CD4-positive, alpha-beta memory T cell (primary cell): ENCODE measurements around the gene DAAM1. TPM values are rescaled to one million over a fixed set of nuclear protein-coding genes. Genes with fewer than 3 reads are reported as not detected.

Experiments used
- CTCF ChIA-PET: fragments of 350-600 bp; sonication (Branson Sonifier 250); formaldehyde crosslinking; loops from one replicate; lab custom pipeline; 2021; ENCODE audit warnings: inconsistent platforms; ENCODE audit not compliant: partially characterized antibody; lab: Charles Lee
- POLR2A ChIA-PET: fragments of 350-600 bp; sonication (Branson Sonifier 250); formaldehyde crosslinking; loops from one replicate; lab custom pipeline; 2021; ENCODE audit not compliant: partially characterized antibody; lab: Charles Lee
- DNase-seq, 5 donors: peaks; one replicate each; pipeline versions ENCODE4 v3.0.0 to v3.0.0-alpha.2; 2020 to 2022; ENCODE audit warnings: mixed read lengths in 1 of 5
- H3K27ac ChIP-seq: one replicate; pipeline ENCODE4 v1.7.0; 2013; ENCODE audit warnings: low read depth, low read length
- H3K27me3 ChIP-seq: 2 replicates; pipeline ENCODE4 v1.7.0; 2013; ENCODE audit warnings: mild to moderate bottlenecking, low read length, moderate library complexity; ENCODE audit not compliant: insufficient read depth
- H3K36me3 ChIP-seq: 2 replicates; pipeline ENCODE4 v1.7.0; 2013; ENCODE audit warnings: mild to moderate bottlenecking, low read length, moderate library complexity; ENCODE audit not compliant: insufficient read depth
- H3K4me1 ChIP-seq: 2 replicates; pipeline ENCODE4 v1.7.0; 2013; ENCODE audit warnings: mild to moderate bottlenecking, low read length, moderate library complexity; ENCODE audit not compliant: insufficient read depth
- H3K4me3 ChIP-seq, 2 donors: one replicate each; pipeline ENCODE4 v1.7.0; 2013; ENCODE audit warnings: low read length in 2 of 2, mild to moderate bottlenecking in 1 of 2
- H3K9me3 ChIP-seq, 2 donors: one replicate each; pipeline ENCODE4 v1.7.0; 2013; ENCODE audit warnings: low read length in 2 of 2, control low read depth in 1 of 2; ENCODE audit not compliant: control insufficient read depth in 1 of 2
- H3K27ac Mint-ChIP-seq, 7 donors: one replicate each; pipeline ENCODE4 v1.8.0; 2020 to 2021; ENCODE audit warnings: mixed read lengths in 7 of 7, mild to moderate bottlenecking in 6 of 7, inconsistent platforms in 3 of 7, moderate library complexity in 3 of 7
- H3K27me3 Mint-ChIP-seq, 2 donors: one replicate each; pipeline ENCODE4 v1.8.0; 2020 to 2021; ENCODE audit warnings: mixed read lengths in 2 of 2
- H3K36me3 Mint-ChIP-seq, 2 donors: one replicate each; pipeline ENCODE4 v1.8.0; 2020 to 2021; ENCODE audit warnings: mixed read lengths in 2 of 2, inconsistent platforms in 1 of 2, mild to moderate bottlenecking in 1 of 2
- H3K4me1 Mint-ChIP-seq, 4 donors: one replicate each; pipeline ENCODE4 v1.8.0; 2020 to 2021; ENCODE audit warnings: mixed read lengths in 4 of 4, mild to moderate bottlenecking in 1 of 4
- H3K4me3 Mint-ChIP-seq, 8 donors: one replicate each; pipeline ENCODE4 v1.8.0; 2020 to 2021; ENCODE audit warnings: mixed read lengths in 8 of 8, mild to moderate bottlenecking in 7 of 8, moderate library complexity in 6 of 8, inconsistent platforms in 3 of 8
- H3K9me3 Mint-ChIP-seq, 8 donors: one replicate each; pipeline ENCODE4 v1.8.0; 2020 to 2021; ENCODE audit warnings: mixed read lengths in 8 of 8, mild to moderate bottlenecking in 5 of 8, inconsistent platforms in 3 of 8, moderate library complexity in 1 of 8
- intact Hi-C: fragments of 100-400 bp; cut with micrococcal nuclease; formaldehyde crosslinking; loops from one replicate; pipeline ENCODE4 v1.15.1; 2023
- polyA plus RNA-seq, 2 donors: library from polyadenylated mRNA; unstranded; fragments of 300-500 nt; fragmentation: Illumina TruSeq; gene quantifications; one replicate each; pipeline ENCODE4 v1.2.3, GENCODE V29; 2021
- total RNA-seq, 2 experiments: library from RNA; stranded (reverse); gene quantifications; one replicate each; pipeline ENCODE4 v1.2.3, GENCODE V29; 2021

Gene DAAM1
- total and polyA plus RNA-seq, 4 experiments from 2014 or later = 5.4 to 25.6 (median 20.0) TPM

DNA sequence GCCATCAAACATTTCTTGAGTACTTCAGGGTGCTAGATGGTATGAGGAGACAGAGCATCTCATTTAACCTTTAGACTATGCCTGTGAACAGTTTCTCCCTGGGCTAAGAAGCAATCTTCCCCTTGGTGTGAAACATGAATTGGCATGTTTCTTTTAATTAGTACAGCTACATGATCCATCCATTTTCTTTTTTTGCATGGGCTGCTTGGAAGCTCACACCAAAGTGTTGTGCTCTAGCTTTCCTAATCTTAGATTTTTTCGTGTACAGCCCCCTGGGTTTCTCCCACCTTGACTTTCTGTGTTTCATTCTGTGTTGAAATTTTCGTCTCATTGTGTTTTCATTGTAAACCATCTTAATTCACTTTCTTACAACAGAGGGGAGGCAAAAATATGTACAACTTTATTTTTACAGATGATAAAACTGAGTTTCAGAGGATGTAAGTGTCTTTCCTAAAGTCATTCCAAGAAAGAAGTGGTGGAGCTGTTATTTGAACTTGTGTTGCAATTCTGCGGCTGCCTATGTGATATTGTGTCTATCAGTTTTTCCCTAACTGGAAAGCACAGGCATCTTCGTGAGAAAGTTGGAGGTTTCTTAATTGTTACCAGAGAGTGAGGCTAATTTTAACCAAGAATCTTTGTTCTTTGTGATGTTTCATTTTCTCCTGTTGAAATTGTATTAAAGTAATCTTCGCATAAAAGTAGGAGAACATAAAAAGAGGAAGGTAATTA, 64.5 kb downstream of the DAAM1 start:
- Histone ChIP-seq H3K9me3 (no peaks in the 10 kb centered on the region), H3K4me1 (no peaks in the 10 kb centered on the region), H3K4me3 (no peak overlapping the region), H3K36me3 (no peaks in the 10 kb centered on the region), H3K27ac (no peak overlapping the region), H3K27me3 (no peaks in the 10 kb centered on the region)
- ChIA-PET POLR2A (no interaction called here), CTCF (no interaction called here)
- intact Hi-C loops = no loop called here
- H3K4me3 Mint-ChIP-seq = no peak overlapping the region
- no peak for DNase-seq
- H3K4me1 Mint-ChIP-seq = peaks cover 4 to 9% (median 5%) of the 10 kb centered on the region in 4 donors
- H3K27me3 Mint-ChIP-seq = no peaks in the 10 kb centered on the region
- no peaks in the 10 kb centered on the region for H3K9me3 Mint-ChIP-seq
- no peak overlapping the region for H3K27ac Mint-ChIP-seq
- H3K36me3 Mint-ChIP-seq = peaks cover 4 to 33% of the 10 kb centered on the region in 2 donors

DNA sequence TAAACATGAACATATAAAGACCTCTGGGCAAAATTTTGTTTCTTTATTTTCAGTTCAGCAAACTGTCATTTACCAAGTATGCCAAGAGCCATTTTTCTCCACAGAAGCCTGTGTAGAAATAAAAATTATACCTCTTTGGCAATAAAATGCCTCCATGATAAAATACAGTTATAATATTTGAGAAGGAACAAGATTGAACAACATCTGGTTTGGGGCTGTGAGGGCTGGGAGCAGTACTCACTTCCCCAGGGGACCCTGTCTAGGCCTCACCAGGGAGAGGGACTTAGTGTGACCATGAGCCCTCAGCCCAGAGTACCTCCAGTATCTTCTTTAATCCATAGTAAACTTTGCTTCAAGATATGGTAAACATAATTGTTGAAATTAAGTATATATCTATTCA, 65.1 kb downstream of the DAAM1 start:
- H3K27ac Mint-ChIP-seq = no peak overlapping the region
- no peak for DNase-seq
- H3K36me3 ChIP-seq = no peaks in the 10 kb centered on the region
- no peak overlapping the region for H3K4me3 Mint-ChIP-seq
- no peaks in the 10 kb centered on the region for H3K9me3 ChIP-seq
- H3K27ac ChIP-seq = no peak overlapping the region
- no peaks in the 10 kb centered on the region for H3K27me3 ChIP-seq
- CTCF ChIA-PET = no interaction called here
- H3K4me3 ChIP-seq = no peak overlapping the region
- no peaks in the 10 kb centered on the region for H3K9me3 Mint-ChIP-seq
- H3K27me3 Mint-ChIP-seq = no peaks in the 10 kb centered on the region
- H3K4me1 Mint-ChIP-seq = peaks cover 4 to 7% (median 5%) of the 10 kb centered on the region in 4 donors
- H3K4me1 ChIP-seq = no peaks in the 10 kb centered on the region
- intact Hi-C loops = no loop called here
- peaks cover 1 to 39% of the 10 kb centered on the region in 2 donors for H3K36me3 Mint-ChIP-seq
- POLR2A ChIA-PET = no interaction called here

DNA sequence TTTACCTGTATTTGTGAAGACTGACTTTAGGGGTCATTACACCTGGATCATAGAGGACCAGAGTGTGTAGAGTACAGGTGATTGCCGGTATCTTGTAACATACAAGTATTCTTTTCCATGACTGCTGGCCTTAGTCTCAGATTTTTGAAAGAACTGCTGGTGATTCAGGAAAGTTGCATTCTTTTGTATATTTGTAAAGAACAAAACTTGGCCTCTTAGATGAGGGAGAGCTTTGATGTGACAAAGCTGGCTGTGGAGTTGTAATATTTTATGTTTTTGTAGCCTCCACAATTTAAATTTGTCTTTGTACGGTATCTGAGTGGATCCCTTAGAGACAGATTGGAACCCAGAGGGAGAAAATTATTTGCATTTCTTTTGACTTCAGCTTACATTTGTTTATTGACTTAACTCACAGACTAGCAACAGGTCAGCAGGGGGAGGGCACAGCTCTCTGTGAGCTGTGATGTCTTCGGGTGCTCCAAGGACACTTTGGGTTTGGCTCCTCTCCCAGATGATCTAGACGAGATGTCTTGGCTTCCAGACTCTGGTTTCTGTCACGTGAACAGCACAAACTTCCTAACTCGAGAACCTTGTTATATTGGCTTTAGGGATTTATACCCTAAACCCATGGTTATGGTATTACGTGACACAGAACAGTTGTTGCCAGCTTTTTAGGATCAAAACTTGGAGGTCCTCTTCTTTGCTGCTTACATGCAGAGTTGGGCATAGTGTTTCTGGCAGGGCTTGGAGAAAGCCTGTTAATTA, 65.9 kb downstream of the DAAM1 start:
- ChIA-PET POLR2A (no interaction called here), CTCF (no interaction called here)
- Histone ChIP-seq H3K27me3 (no peaks in the 10 kb centered on the region), H3K27ac (no peak overlapping the region), H3K4me3 (no peak overlapping the region), H3K36me3 (no peaks in the 10 kb centered on the region), H3K9me3 (no peaks in the 10 kb centered on the region), H3K4me1 (no peaks in the 10 kb centered on the region)
- Mint-ChIP-seq H3K36me3 (peaks cover 1 to 39% of the 10 kb centered on the region in 2 donors), H3K4me1 (peaks cover 4 to 7% (median 6%) of the 10 kb centered on the region in 4 donors), H3K27ac (no peak overlapping the region), H3K4me3 (no peak overlapping the region), H3K27me3 (no peaks in the 10 kb centered on the region), H3K9me3 (no peaks in the 10 kb centered on the region)
- intact Hi-C loops = no loop called here
- DNase-seq = no peak

DNA sequence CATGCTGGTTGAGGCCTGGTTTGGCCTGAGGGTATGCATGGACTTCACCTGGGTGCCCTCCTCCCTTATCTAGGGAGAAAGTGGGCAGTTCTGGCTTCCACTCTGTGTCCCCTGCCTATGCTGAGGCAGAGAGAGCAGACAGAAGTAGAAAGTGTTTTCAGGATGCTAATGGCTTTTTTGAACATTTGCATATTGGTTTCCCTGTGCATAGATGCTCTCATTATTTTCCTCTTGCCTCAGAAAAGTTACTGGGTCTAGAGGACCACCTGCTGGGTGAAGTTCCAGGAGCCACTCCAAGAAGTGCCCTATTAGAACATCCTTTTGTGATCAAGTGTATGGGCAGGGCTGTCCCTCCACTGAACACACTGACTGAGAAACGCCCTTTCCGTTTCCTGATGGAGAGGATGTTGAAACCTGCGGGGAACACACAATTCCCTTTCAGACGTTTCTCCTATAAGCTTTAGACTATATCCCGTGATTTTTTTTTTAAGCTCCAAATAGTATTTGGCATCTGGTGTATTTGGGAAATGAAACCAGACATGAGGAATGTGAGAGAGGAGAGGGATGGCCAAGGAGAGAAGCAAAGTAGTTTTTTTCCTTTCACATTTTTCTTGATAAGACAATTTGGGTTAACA, 66.6 kb downstream of the DAAM1 start:
- ChIA-PET CTCF (no interaction called here), POLR2A (no interaction called here)
- H3K4me1 Mint-ChIP-seq = peaks cover 4 to 7% (median 6%) of the 10 kb centered on the region in 4 donors
- Histone ChIP-seq H3K4me1 (no peaks in the 10 kb centered on the region), H3K36me3 (no peaks in the 10 kb centered on the region), H3K4me3 (no peak overlapping the region), H3K9me3 (no peaks in the 10 kb centered on the region), H3K27ac (no peak overlapping the region), H3K27me3 (no peaks in the 10 kb centered on the region)
- DNase-seq = no peak
- H3K4me3 Mint-ChIP-seq = no peak overlapping the region
- peaks cover 1 to 39% of the 10 kb centered on the region in 2 donors for H3K36me3 Mint-ChIP-seq
- H3K9me3 Mint-ChIP-seq = no peaks in the 10 kb centered on the region
- no peak overlapping the region for H3K27ac Mint-ChIP-seq
- intact Hi-C loops = no loop called here
- no peaks in the 10 kb centered on the region for H3K27me3 Mint-ChIP-seq

DNA sequence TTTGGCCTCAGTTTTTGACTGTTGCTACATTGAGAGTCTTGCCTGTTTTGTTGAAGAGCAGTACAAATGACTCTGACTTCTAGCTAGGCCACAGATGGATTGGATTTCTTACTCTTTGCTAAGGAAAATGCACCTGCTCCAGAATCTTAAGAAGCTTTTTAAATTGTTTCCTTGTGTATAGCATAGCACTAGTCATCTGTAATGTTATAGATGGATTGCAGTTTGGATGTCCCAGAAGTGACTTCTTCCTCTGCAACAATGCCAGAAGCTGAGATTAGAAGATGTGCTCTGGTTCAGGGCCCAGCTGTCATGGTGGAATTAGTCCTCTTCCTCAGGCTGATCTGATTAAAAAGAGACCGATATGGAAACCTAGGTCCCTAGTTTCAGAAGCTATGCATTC, 67.9 kb downstream of the DAAM1 start:
- Histone ChIP-seq H3K4me3 (no peak overlapping the region), H3K9me3 (no peaks in the 10 kb centered on the region), H3K36me3 (no peaks in the 10 kb centered on the region), H3K4me1 (no peaks in the 10 kb centered on the region), H3K27me3 (no peaks in the 10 kb centered on the region), H3K27ac (no peak overlapping the region)
- H3K9me3 Mint-ChIP-seq = no peaks in the 10 kb centered on the region
- H3K4me1 Mint-ChIP-seq = peaks cover 4 to 7% (median 6%) of the 10 kb centered on the region in 4 donors
- ChIA-PET CTCF (no interaction called here), POLR2A (no interaction called here)
- H3K27me3 Mint-ChIP-seq = no peaks in the 10 kb centered on the region
- no peak overlapping the region for H3K27ac Mint-ChIP-seq
- no peak for DNase-seq
- no peak overlapping the region for H3K4me3 Mint-ChIP-seq
- H3K36me3 Mint-ChIP-seq = peaks cover 1 to 33% of the 10 kb centered on the region in 2 donors
- intact Hi-C loops = no loop called here

DNA sequence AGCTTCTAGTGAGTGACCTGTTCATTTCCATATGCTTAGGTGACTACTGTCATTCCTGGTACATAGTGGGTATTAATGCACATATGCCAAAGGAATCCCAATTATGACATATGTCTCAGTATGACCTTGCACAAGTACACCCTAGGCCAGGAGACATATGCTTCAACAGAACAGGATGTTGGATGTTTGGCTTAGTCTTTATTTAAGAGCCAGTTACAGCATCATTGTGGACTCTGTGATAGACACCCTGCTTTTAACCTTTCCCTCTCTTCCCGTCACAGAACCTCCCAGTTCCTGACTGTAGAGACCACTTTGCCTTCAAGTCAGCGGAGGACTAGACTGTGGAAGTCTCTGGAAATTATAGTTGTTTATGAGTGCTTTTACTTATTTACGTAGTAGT, 72.9 kb downstream of the DAAM1 start:
- H3K27me3 Mint-ChIP-seq = no peaks in the 10 kb centered on the region
- no peaks in the 10 kb centered on the region for H3K4me1 ChIP-seq
- intact Hi-C loops = no loop called here
- ChIA-PET POLR2A (no interaction called here), CTCF (no interaction called here)
- peaks cover 34 to 56% of the 10 kb centered on the region in 2 donors for H3K36me3 Mint-ChIP-seq
- DNase-seq = no peak
- H3K9me3 ChIP-seq = no peaks in the 10 kb centered on the region
- no peak overlapping the region for H3K4me3 ChIP-seq
- H3K36me3 ChIP-seq = no peaks in the 10 kb centered on the region
- H3K27me3 ChIP-seq = no peaks in the 10 kb centered on the region
- no peak overlapping the region for H3K27ac ChIP-seq
- H3K27ac Mint-ChIP-seq = no peak overlapping the region
- H3K4me3 Mint-ChIP-seq = no peak overlapping the region
- H3K9me3 Mint-ChIP-seq = no peaks in the 10 kb centered on the region
- peaks cover 0 to 7% (median 2%) of the 10 kb centered on the region in 4 donors for H3K4me1 Mint-ChIP-seq

DNA sequence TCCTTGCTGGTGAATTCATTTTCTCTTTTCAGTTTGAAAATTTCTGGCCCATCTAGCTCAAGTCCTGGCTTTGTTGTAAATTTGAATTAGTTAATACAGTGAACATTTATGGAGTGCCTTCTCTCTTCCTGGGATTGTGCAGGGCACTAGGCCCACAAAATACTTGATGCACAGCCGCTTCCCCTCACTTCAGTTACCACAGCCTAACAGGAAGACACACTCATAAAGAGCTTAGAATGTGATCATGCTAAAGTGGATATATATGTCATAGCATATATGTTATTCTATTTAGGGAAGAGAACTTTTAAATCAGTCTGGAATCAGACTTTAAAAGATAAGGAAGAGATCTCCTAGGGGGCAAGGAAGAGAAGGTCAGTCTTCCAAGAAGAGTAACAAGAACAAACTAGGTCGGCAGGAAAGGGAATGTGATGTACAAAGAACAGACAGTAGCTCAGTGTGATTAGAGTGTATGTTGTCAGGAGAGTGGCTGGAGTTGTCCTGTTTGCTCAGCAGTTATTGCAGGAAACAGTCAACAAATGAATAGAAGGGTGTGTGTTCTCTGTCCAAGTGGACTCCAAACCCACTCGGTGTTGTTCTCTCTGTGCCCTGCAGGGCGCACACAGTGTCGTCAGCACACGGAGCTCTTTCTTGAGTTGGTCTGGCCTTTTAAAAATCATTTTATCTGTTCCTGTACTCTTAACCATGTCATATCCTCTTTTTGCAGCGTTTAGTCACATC, 74.4 kb downstream of the DAAM1 start:
- Mint-ChIP-seq H3K27me3 (no peaks in the 10 kb centered on the region), H3K36me3 (peaks cover 38 to 56% of the 10 kb centered on the region in 2 donors), H3K27ac (peak overlapping the region in 1 of 7 donors; percentile 8), H3K9me3 (no peaks in the 10 kb centered on the region), H3K4me1 (peaks cover 0 to 2% (median under 1%) of the 10 kb centered on the region in 4 donors), H3K4me3 (no peak overlapping the region)
- Histone ChIP-seq H3K9me3 (no peaks in the 10 kb centered on the region), H3K4me3 (no peak overlapping the region), H3K4me1 (no peaks in the 10 kb centered on the region), H3K27me3 (no peaks in the 10 kb centered on the region), H3K36me3 (no peaks in the 10 kb centered on the region), H3K27ac (no peak overlapping the region)
- CTCF ChIA-PET = no interaction called here
- no peak for DNase-seq
- POLR2A ChIA-PET = no interaction called here
- intact Hi-C loops = no loop called here
